ENCODE measurements around the gene USP22.
"Not testable (repeated sequence)": the region's sequence is repeated elsewhere in the genome, so short reads cannot be mapped to it uniquely, and the experiment has no call there.

USP22 gene

GRCh38 chr17:21042458-21043295 lies at the start of gene USP22:
TSS of gene USP22 (minus strand) at chr17:21043011. CDS start at chr17:21042835, 176 bp downstream.
- no peak for DNase-seq

DNA sequence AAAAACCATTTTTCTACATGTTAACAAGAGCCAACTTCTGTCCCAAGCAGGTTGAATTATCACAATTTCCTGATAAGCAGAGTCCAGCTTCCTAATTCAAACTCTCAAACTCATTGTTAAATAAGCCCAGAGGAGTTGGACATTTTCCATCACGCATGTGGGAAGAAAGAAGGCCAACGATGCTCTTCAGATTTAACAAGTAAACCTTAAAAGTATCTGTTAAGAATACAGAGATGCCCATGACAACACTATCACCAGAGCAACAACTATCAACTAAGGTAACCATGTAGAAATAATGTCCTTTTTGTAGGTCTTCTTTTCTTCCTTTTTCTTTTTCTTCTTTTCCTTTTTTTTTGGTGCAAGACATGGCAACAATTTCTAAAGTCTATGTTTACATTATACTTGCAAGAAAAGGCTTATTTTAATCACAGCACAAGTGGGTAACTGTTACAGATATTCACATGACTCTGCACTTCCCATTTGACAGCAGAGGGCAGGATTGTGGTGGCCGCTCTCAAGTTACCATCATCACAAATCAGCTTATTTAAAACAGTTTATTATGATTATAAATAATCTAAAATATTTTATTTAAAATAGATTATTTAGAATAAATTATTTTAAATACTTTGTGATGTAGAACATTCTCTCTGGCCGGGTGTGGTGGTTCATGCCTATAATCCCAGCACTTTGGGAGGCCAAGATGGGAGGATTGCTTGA lies 48.2 kb upstream of the USP22 start:
- DNase-seq, result peak; percentile 53

GRCh38 chr17:21089933-21090901 lies 47.4 kb upstream of the USP22 start:
- no peak for DNase-seq

- DNase-seq, result no peak
These were observed 46.3 kb upstream of the USP22 start for GRCh38 chr17:21089145-21089544.

DNA sequence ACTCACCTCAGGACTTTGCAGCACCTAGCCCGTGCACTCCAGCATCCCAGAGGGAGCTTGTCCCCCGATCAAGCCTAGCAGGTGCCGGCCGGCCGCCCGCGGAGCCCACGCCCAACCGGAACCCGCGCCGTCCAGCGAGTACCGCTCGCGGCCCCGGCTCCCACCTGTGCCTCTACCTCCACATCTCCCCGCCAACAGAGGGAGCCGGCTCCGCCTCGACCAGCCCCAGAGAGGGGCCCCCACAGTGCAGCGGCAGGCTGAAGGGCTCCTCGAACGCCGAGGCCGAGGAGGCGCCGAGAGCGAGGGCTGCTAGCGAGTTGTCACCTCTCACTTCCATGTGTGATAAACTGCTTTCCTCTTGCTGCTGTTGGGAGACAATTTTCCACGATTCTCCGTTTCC lies 42.9 kb upstream of the USP22 start:
- no peak for DNase-seq

- DNase-seq, result not testable (repeated sequence)
These were observed 42.5 kb upstream of the USP22 start for GRCh38 chr17:21085280-21085679.

DNA sequence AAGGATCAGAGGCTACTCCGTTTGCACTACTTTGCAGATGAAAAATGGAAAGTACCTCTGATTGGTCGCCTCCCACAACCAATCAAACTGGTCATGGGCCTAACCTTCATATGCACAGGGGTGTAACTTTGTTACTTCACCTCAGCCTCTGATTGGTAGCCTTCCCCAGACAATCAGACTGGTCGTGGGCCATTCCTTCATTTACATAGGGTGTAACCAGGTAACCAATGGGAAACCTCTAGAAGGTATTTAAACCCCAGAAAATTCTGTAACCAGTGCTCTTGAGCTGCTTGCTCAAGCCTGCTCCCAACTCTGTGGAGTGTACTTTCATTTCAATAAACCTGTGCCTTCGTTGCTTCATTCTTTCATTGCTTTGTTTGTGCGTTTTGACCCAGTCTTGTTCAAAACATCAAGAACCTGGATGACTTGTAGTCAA lies 39.2 kb upstream of the USP22 start:
- DNase-seq, result peak; percentile 40

DNA sequence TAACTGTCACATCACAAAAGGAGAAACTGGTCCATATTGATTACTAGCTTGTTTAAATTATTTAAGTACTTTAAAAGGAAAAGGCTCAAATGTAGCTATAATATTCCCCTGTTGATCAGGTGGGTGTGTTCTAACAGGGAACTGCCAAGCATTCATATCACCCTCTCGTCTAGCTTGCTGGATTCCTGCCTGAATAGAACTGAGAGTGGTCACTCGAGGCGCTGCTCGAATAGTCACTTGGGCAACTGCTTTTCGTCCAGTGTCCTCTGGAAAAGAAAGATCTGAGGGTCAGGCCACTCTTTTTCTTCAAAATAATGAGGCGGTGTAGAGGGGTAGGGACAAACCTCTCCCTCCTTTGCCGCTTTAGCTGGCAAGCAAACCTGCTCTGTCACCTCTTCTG lies 36.4 kb upstream of the USP22 start:
- DNase-seq, result no peak

DNA sequence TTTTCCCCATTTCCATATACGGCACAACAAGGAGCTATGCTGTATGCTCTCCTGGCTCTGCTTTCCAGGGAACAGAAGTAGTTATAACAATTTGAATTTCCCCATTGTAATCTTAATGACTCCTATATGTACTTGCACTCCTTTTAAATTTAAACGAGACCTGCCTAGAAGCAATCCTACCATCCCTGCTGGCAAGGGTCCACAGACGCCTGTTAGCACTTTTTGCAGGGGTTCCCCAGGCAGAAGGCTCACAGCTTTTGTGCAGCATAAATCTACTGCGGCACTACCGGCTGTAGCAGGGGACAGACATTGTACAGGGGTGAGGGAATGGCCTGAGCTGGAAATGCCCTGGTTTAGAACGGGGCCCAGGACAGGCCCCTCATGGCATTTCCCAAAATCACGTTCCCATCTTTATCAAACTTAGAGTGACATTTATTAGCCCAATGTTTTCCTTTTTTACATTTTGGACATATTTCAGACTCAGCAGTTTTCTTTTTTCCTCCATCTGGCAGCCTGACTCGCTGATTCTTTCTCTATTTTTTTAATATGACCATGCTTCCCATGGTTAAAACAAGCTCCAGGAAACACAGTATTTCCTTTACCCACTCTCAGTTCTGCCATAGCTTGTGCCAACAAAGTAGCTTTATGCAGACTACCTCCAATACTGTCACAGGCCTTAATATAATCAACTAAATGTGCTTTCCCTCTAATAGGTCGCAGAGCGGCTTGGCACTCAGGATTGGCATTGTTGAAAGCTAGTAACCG lies 35.4 kb upstream of the USP22 start:
- DNase-seq, result no peak

- DNase-seq, result no peak
These were observed 34.5 kb upstream of the USP22 start for GRCh38 chr17:21077281-21077680.

GRCh38 chr17:21076242-21076641 lies 33.4 kb upstream of the USP22 start:
- no peak for DNase-seq

DNA sequence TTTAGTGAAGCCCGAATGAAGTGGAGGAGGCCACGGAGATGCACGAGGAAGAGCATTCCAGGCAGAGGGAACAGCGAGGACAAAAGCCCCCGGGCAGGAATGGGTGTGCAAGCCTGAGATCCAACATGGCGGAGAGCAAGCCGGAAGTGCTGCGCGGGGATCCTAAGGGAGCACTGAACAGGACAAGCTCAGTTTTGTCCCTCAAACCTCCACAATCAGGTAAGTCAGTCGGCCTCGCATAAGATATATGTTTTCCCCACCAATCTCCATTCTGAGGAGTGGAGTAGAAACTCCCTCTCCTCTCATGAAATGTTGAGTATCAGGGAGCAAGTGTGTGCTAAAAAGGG lies 32.9 kb upstream of the USP22 start:
- DNase-seq, result no peak

GRCh38 chr17:21072745-21073197 lies 30.0 kb upstream of the USP22 start:
- DNase-seq, result no peak

- DNase-seq, result peak; percentile 66
These were observed 23.6 kb upstream of the USP22 start for GRCh38 chr17:21066394-21066793.

- no peak for DNase-seq
These were observed 19.2 kb upstream of the USP22 start for GRCh38 chr17:21061971-21062526.

DNA sequence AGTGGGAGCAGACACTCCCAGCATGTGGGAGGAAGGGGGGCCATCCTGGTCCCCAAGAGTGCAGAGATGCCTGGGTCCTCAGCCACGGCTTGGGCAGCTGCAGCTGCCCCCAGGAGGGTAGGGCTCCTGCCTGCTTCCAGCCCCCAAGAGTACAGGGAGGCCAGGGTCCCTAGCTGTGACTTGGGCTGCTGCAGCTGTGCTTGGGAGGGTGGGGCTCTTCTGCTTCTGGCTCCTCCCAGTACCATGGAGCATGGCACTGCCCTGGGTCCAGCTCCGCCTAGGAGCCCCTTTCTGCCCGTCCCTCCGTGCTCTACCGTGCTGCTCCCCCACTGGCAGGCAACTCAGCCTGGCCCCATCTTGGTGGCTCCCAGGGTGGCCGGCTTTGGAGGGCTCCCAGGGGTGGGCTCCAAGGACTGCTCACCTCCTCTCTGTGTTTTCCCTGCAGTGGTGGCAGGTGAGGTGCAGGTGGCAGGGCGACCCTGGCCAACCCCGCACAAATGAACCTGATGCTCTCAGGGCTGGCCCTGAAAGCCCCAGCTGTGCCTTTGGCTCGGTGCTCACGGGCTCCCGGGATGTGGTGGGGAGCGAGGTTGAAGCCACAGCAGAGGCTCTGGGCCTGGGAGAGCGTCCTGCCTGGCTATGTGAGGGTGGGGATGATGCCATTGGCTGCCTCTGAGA lies 18.5 kb upstream of the USP22 start:
- no peak for DNase-seq

GRCh38 chr17:21059761-21060160 lies 16.9 kb upstream of the USP22 start:
- no peak for DNase-seq

GRCh38 chr17:21058098-21058893 lies 15.5 kb upstream of the USP22 start:
- DNase-seq, result no peak

DNA sequence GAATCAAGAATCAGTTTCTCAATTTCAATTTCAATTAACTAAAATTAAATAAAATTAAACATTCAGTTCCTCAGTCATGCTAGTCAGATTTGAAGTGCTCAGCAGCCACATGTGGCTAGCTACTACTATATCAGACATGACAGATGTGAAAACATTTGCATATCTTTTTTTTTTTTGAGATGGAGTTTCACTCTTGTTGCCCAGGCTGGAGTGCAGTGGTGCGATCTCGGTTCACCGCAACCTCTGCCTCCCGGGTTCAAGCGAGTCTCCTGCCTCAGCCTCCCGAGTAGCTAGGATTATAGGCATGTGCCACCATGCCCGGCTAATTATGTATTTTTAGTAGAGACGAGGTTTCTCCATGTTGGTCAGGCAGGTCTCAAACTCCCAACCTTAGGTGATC lies 10.2 kb upstream of the USP22 start:
- not testable (repeated sequence) for DNase-seq

- DNase-seq, result no peak
These were observed 6.6 kb upstream of the USP22 start for GRCh38 chr17:21049457-21049856.
